HG03354 (cell line): Measurements from ENCODE around the gene CCNDBP1.
A peak's percentile ranks its signal among the peaks of the same experiment; 100 is the strongest.
"Not testable (repeated sequence)": the region's sequence is repeated elsewhere in the genome, so short reads cannot be mapped to it uniquely, and the experiment has no call there.

Source experiments
- ATAC-seq: cut with Tn5 transposase; IDR thresholded peaks from one replicate; pipeline ENCODE4 v1.9.1; 2021; ENCODE audit warnings: mild to moderate bottlenecking; ENCODE audit not compliant: unreplicated experiment, poor library complexity, severe bottlenecking

Gene CCNDBP1

DNA sequence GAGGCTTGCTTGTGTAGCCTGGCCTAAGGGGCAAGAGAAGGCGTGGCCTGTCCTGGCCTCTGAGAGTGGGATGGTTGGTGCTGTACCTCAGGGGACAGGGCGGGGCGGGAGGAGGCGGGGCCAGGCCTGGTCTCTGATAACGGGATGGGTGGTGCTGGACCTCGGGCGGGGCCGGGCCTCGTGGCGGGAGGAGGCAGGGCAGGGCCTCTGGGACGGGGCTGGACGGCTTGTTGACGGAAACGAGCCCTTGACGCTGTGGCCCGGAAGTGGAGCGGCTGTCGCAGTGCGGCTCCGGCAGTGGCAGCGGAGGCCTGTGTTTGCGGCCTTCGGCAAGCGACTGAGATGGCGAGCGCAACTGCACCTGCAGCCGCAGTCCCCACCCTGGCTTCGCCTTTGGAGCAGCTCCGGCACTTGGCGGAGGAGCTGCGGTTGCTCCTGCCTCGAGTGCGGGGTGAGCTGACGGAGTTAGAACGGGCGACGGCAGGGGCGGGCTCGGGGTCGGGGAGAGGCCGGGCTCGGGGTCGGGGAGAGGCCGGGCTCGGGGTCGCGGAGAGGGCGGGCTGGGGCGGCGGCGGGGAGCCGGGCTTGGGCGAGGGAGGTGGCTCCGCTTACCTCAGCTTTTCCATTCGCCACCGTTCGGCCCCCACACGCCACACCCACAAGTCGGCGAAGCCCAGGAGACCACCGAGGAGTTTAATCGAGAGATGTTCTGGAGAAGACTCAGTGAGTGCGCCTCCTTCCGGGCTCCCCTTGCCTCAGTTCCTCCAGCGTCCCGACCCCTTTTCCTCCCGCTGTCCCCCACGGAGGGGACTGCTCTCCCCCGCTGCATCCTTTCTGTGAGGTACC lies at the start of gene CCNDBP1:
CCNDBP1 (plus strand) TSS at position 247 of the 846 bp plus-strand sequence; CDS start at position 343, 96 bp downstream.
- peak; percentile 95 for ATAC-seq

- no peak for ATAC-seq
Measured at GRCh38 chr15:43143203-43143941, 41.8 kb upstream of the CCNDBP1 start.

GRCh38 chr15:43144512-43144911 lies 40.7 kb upstream of the CCNDBP1 start:
- ATAC-seq: no peak

- no peak for ATAC-seq
Measured at GRCh38 chr15:43146184-43146583, 39.0 kb upstream of the CCNDBP1 start.

DNA sequence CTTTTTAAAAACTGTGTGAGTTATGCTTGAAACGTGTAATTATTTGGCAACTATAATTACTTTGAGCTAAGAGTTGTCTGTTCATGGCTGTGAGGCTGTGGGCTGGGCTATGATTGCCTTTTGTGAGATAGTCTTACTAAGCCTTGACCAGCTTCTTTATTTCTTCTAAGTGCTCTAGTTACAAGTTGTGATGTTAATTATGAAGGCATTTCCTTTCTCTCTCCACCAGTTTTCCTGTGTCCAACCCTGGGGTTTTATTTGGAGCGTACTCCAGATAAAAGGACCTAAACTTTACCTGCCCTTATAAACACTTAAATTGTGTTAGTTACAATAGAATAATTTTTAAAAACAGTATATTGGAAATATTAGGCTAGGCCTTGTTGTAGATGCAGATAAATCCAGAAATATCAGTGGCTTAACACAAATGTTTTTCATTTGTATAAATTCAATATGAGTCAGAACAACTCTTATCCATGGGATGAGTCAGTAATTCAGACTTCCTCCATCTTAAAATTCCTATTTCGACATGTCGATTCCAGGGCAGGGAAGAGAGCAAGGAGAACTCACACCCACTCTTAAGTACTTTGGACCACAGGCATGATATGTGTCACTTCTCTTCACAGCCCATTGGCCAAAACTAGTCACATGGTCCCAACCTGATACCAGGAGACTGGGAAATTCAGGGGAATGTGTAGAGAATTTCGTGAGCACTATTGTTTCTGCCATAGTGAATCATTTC lies 34.8 kb upstream of the CCNDBP1 start:
- no peak for ATAC-seq

DNA sequence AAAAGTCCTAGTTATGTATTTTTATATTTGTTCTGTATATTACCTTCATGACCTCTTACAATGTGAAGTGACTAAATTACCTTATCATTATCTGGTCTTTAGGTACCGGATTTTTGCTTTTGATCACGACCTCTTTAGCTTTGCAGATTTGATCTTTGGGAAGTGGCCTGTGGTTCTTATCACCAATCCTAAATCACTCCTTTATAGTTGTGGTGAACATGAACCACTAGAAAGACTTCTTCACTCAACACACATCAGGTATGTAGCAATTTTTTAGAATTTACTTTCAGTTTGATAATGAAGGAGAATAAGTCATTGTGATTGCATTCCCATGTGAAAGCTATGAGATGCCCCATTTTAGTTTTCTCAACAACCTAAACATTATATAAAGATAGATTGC lies 33.5 kb upstream of the CCNDBP1 start:
- ATAC-seq: no peak

DNA sequence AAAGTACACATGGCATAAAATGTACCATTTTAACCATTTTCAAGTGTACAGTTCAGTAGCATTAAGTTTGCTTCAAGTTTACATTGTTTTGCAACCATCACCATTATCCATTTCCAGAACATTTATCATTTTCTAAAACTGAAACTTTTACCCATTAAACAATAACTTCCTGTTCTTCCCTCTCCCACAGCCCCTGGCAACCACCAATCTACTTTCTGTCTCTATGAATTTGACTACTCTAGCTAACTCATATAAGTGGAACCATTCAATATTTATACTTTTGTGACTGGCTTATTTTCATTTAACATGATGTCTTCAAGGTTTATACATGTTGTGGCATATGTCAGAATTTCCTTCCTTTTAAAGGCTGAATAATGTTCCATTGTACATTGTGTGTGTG lies 31.9 kb upstream of the CCNDBP1 start:
- ATAC-seq: no peak

GRCh38 chr15:43165801-43166325 lies 19.3 kb upstream of the CCNDBP1 start:
- ATAC-seq: no peak

GRCh38 chr15:43167261-43167660 lies 17.9 kb upstream of the CCNDBP1 start:
- ATAC-seq: not testable (repeated sequence)

DNA sequence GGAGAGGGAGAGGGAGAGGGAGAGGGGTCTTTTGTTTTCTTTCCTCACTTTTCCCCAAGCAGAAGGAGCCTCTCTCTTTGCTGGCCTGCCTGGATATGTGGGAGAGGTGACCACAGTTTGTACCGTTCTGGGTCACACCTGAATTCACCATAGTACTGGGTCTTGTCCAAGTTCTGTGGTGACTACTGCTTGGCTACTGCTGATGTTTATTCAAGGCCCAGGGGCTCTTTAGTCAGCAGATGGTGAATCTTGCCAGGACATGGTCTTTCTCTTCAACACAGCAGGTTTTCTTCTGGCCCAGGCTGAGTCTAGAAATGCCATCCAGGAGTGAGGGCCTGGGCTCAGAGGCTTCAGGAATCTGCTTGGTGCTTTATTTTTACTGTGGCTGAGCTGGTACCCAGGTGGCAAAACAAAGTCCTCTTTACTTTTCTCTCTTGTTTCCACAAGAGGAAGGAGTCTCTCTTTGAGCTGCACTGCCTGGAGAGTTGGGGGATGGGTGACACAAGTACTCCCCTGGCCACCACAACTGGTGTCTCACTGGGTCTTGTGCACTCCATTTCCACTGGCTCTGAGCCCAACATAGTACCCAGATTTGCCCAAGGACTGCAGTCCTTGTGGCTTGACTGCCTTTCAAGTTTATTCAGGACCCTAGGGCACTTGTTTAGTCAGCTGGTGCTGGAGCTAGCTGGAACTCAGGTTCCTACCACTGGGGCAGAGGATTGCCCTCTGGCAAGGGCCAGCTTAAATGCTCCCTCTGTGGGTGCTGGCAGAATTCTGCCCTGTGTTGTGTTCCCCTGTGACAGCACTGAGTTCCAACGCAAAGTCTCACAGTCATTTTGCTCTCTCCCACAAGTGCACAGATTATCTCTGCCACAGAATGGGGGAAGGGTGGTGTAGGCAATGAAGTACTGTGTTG lies 16.8 kb upstream of the CCNDBP1 start:
- no peak for ATAC-seq

GRCh38 chr15:43169888-43170287 lies 15.3 kb upstream of the CCNDBP1 start:
- no peak for ATAC-seq

GRCh38 chr15:43175656-43176309 lies 9.4 kb upstream of the CCNDBP1 start:
- ATAC-seq: not testable (repeated sequence)

- ATAC-seq: not testable (repeated sequence)
Measured at GRCh38 chr15:43177147-43177546, 8.1 kb upstream of the CCNDBP1 start.

DNA sequence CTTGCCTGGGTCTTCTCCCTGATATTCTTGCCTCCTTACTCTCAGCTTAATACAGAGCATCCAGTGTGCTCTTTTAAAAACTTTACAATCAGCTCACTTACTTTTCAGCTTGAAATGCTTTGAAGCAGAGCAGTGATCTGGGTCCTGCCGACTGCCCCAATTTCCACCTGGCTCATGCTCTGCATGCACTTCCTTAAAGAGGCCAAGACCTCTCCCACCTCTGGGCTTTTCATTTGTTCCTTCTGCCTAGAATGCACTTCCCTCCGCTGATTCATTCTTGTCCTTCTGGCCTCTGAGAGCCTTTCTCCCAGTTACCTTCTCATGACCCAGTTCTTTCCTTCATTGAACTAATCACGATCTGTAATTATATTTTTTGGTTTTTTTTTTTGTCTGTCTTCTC lies 1.9 kb upstream of the CCNDBP1 start:
- no peak for ATAC-seq

GRCh38 chr15:43184407-43185124 lies 637 bp upstream of the CCNDBP1 start:
- peak; percentile 2 for ATAC-seq

DNA sequence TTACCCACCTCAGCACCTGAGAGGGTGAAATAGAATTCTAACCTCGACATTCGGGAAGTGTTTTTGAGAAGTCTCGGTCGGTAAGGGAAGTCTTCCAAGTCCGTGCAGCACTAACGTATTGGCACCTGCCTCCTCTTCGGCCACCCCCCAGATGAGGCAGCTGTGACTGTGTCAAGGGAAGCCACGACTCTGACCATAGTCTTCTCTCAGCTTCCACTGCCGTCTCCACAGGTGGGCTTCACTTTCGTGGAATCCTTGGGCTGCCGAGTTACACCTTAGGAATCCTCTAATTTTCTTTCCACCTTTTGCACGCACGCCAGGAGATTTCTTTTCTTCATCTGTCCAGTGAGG lies 775 bp downstream of the CCNDBP1 start:
- ATAC-seq: peak; percentile 19

DNA sequence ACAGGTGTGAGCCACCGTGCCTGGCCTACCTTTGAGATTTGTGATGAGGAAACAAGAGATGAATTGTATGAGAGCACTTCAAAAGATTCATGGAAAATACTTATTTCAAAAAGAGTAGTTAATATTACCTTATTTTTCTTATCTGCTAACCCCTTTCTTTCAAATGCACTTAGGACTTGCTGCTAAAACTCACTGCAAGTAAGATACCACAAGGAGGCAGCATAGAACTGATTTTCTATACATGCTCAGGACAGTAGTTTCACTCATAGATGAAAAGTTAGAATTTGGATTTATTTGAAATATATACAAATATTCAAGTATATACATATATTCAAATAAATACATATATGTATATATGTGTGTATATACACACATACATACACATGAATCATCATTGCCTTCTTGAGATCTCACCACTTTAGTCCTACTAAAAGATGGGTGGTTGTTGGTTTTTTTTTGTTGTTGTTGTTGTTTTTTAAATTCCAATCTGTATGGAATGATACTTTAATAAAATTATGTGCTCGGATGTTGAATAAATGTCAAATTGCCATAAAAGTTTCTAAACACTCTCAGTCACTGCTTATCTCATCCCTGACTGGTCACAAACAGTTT lies 2.4 kb downstream of the CCNDBP1 start:
- ATAC-seq: no peak

DNA sequence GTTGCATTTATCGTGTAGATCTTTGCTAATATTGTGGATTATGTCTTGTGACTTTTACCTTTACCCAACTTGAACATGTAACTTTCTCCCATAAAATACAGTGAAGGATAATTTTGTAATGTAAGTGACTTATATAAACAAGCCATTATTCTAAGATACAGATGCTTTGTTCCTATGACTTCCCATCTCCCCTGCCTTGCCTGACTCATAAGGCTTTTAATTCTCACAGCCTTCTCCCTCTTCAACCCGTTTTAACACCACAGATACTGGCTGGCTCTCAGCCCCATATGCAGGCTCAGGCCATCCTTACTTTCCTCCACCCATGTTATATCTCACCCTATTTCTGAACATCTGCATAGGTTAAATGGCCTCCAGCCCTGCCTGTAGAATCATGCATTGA lies 4.1 kb downstream of the CCNDBP1 start:
- ATAC-seq: no peak
